Measurements from ENCODE around the gene RHO. TPM values are rescaled to one million over a fixed set of nuclear protein-coding genes. Genes with fewer than 3 reads are reported as not detected.

The RHO gene
- total RNA-seq, 1 donor from 2014 or later: 0.09 TPM

- Mint-ChIP-seq H3K27ac (no peak overlapping the region), H3K9me3 (no peaks in the 10 kb centered on the region), H3K27me3 (ENCODE audit: low read depth) (no peaks in the 10 kb centered on the region), H3K36me3 (peaks cover 32% of the 10 kb centered on the region), H3K4me1 (peaks cover 10% of the 10 kb centered on the region), H3K4me3 (no peak overlapping the region)
- TF ChIP-seq CTCF (IDR thresholded peaks at IDR 0.05; ENCODE audit: unreplicated experiment): no peak
- no peak for DNase-seq (ENCODE audit: low spot score in 2 of 2, unreplicated experiment in 2 of 2)
These were observed 23.1 kb upstream of the RHO start for GRCh38 chr3:129505341-129505740.

GRCh38 chr3:129506231-129506742 lies 22.2 kb upstream of the RHO start:
- peaks cover 26% of the 10 kb centered on the region for H3K36me3 Mint-ChIP-seq
- H3K27me3 Mint-ChIP-seq (ENCODE audit: low read depth): no peaks in the 10 kb centered on the region
- no peak for DNase-seq (ENCODE audit: low spot score in 2 of 2, unreplicated experiment in 2 of 2)
- no peak overlapping the region for H3K4me3 Mint-ChIP-seq
- no peak overlapping the region for H3K27ac Mint-ChIP-seq
- TF ChIP-seq CTCF (IDR thresholded peaks at IDR 0.05; ENCODE audit: unreplicated experiment): no peak
- H3K4me1 Mint-ChIP-seq: peaks cover 10% of the 10 kb centered on the region
- no peaks in the 10 kb centered on the region for H3K9me3 Mint-ChIP-seq

- Mint-ChIP-seq H3K4me3 (no peak overlapping the region), H3K36me3 (peaks cover 33% of the 10 kb centered on the region), H3K9me3 (no peaks in the 10 kb centered on the region), H3K27me3 (ENCODE audit: low read depth) (no peaks in the 10 kb centered on the region), H3K4me1 (peaks cover 10% of the 10 kb centered on the region), H3K27ac (no peak overlapping the region)
- TF ChIP-seq CTCF (IDR thresholded peaks at IDR 0.05; ENCODE audit: unreplicated experiment): no peak
- no peak for DNase-seq (ENCODE audit: low spot score in 2 of 2, unreplicated experiment in 2 of 2)
These were observed 21.1 kb upstream of the RHO start for GRCh38 chr3:129507181-129507831.

- DNase-seq (ENCODE audit: low spot score in 2 of 2, unreplicated experiment in 2 of 2): no peak
- no peak overlapping the region for H3K4me3 Mint-ChIP-seq
- H3K4me1 Mint-ChIP-seq: no peaks in the 10 kb centered on the region
- H3K27ac Mint-ChIP-seq: no peak overlapping the region
- H3K27me3 Mint-ChIP-seq (ENCODE audit: low read depth): no peaks in the 10 kb centered on the region
- H3K9me3 Mint-ChIP-seq: no peaks in the 10 kb centered on the region
- H3K36me3 Mint-ChIP-seq: peaks cover 20% of the 10 kb centered on the region
- TF ChIP-seq CTCF (IDR thresholded peaks at IDR 0.05; ENCODE audit: unreplicated experiment): no peak
These were observed 15.8 kb upstream of the RHO start for GRCh38 chr3:129512595-129512994.

- Mint-ChIP-seq H3K4me3 (no peak overlapping the region), H3K27me3 (ENCODE audit: low read depth) (no peaks in the 10 kb centered on the region), H3K27ac (no peak overlapping the region), H3K9me3 (no peaks in the 10 kb centered on the region), H3K4me1 (no peaks in the 10 kb centered on the region), H3K36me3 (peaks cover 19% of the 10 kb centered on the region)
- DNase-seq (ENCODE audit: low spot score in 2 of 2, unreplicated experiment in 2 of 2): no peak
- no peak for TF ChIP-seq CTCF (IDR thresholded peaks at IDR 0.05; ENCODE audit: unreplicated experiment)
These were observed 14.7 kb upstream of the RHO start for GRCh38 chr3:129513705-129514104.

Data from mesothelial cell of epicardium (in vitro differentiated cells).